Neuron (in vitro differentiated cells): ENCODE data around the gene AMZ2.
A peak's percentile ranks its signal among the peaks of the same experiment; 100 is the strongest.
"Not testable (repeated sequence)": the region's sequence is repeated elsewhere in the genome, so short reads cannot be mapped to it uniquely, and the experiment has no call there.

Experiments
- H2AFZ ChIP-seq: one replicate; pipeline ENCODE4 v1.6.1; 2013; ENCODE audit warnings: low read depth, mild to moderate bottlenecking, inconsistent platforms, low read length, moderate library complexity
- H3K27me3 ChIP-seq: one replicate; pipeline ENCODE4 v1.6.1; 2013; ENCODE audit warnings: low read length; ENCODE audit not compliant: insufficient read depth
- H3K36me3 ChIP-seq: one replicate; pipeline ENCODE4 v1.6.1; 2013; ENCODE audit warnings: low read length; ENCODE audit not compliant: insufficient read depth
- H3K4me1 ChIP-seq: one replicate; pipeline ENCODE4 v1.6.1; 2013; ENCODE audit warnings: low read length; ENCODE audit not compliant: insufficient read depth
- H3K4me3 ChIP-seq: 2 replicates; pipeline ENCODE4 v1.5.1; 2013; ENCODE audit warnings: mild to moderate bottlenecking, low read length, moderate library complexity
- H3K9me3 ChIP-seq: one replicate; pipeline ENCODE4 v1.6.1; 2013; ENCODE audit warnings: low read length

The AMZ2 gene, protein sequence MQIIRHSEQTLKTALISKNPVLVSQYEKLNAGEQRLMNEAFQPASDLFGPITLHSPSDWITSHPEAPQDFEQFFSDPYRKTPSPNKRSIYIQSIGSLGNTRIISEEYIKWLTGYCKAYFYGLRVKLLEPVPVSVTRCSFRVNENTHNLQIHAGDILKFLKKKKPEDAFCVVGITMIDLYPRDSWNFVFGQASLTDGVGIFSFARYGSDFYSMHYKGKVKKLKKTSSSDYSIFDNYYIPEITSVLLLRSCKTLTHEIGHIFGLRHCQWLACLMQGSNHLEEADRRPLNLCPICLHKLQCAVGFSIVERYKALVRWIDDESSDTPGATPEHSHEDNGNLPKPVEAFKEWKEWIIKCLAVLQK

DNA sequence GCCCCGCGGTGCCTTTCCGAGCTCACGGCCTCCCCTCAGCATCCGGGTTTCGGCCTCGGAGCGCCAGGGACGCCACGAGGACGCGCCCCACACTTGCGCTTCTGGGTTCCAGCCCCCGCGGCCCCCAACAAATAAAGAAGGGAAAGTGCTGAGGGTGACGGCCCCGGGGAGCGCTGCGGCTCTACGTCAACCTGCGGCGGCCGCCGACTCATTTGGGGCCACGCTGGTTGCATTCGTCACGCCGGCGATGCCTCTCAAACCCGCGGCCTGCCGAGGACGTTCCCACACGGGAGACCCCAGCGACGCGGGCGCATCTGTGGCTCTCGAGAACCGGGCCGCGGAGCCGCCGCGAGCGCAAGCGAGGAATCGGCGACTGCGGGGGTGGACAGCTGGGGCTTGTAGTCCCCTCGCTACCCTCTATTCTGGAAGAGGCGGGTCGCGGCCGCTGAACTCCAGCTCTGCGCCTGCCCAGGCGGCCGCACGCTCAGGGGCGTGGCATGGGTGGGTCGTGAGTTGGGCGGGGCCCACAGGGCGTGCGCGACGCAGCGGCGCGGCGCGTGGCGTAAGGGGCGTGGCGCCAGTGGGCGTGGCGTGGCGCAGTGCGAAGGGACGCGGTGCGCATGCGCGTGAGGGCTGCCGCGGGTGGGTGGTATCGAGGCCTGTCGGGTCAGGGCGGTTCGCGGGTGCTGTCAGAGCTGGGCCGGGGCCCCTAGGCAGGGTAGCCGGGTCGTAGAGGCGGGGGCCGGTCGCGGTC is at the start of gene AMZ2:
Gene AMZ2, plus strand, starts transcription at position 599 of the 754 bp plus-strand sequence. CDS start 2,145 bp downstream, outside the sequence.
- Histone ChIP-seq H3K4me1 (peaks cover 18% of the 10 kb centered on the region), H3K27me3 (no peaks in the 10 kb centered on the region), H2AFZ (peak within 1 kb of the TSS; percentile 91), H3K4me3 (peak within 1 kb of the TSS; percentile 96), H3K9me3 (no peaks in the 10 kb centered on the region), H3K36me3 (peaks cover 22% of the 10 kb centered on the region)

DNA sequence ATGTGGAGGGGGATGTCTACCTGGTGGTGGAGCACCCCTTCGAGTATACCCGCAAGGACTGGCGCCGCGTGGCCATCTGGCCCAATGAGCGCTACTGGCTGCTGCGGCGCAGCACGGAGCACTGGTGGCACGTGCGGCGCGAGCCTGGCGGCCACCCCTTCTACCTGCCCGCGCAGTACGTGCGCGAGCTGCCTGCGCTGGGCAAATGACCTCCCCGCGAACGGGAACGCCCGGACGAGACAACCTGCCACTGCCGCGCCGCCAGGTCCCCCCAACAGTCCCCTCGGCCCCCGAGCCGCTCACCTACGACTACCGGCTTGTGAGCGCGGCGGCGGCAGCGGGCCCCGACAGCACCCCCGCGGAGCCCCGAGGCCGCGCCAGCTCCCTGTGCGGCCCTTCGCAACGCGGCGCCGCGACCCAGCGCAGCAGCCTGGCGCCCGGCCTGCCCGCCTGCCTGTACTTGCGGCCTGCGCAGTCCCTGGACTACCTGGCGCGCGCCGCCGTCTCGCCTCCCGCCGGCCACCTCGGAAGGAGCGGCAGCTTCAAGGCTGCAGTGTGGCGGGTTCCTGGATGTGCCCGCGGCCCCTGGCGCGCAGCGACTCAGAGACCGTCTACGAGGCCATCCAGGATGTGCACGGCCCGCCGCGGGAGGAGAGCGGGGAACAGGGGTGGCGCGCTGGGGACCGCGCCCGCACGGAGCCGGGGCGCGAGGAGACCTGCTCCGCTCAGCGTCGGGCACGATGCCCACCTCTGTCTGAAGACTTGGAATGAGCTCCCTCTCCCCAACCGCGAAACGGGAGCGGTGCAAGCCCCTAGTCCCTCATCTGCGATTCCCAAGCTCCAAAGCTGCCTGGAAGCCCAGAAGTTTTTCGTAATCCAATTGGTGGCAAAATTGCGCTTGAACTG is 48.7 kb upstream of the AMZ2 start:
- Histone ChIP-seq H2AFZ (no peak overlapping the region), H3K9me3 (no peaks in the 10 kb centered on the region), H3K4me1 (peaks cover 25% of the 10 kb centered on the region), H3K4me3 (no peak overlapping the region), H3K36me3 (no peaks in the 10 kb centered on the region), H3K27me3 (peaks cover 88% of the 10 kb centered on the region)

DNA sequence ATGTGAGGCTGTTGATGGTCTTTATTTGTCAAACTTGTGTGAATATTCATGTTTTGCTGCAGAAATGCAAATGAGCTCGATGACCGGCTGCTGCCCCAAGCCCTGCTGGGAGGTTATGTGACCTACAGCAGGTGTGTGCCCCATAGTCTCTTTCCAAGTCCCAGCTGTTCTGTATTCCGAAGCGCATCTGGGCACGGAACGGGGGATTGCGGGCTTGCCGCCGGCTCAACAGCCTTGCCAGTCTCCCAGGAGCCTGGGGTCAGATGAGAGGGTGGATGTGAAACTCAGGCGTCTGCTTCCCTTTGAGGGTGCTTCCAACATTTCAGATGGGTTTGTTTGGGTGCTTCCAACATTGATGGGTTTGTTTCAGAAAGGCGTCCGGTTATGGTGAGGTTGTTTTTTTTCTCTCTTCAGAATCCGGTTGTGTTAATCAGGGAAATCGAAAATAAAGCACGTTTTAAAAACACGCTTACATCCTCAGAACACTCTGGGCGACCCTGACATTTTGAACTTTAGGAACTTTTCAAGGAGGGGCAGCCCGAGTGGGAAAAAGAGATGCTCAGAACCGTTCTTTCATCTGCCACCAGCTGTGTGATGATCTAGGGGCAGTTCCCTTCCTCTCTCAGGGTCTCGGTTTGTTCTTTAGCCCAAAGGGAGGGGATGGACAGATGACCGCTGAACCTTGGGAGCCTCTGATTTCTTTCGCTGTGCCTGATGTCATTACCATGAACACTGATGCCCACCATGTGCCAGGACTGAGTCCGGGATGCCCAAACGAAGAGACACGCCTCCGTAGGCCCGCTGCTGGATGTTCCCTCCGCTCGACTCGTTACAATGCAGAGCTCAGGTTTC is 47.8 kb upstream of the AMZ2 start:
- no peak overlapping the region for H3K4me3 ChIP-seq
- H2AFZ ChIP-seq, result no peak overlapping the region
- no peaks in the 10 kb centered on the region for H3K9me3 ChIP-seq
- no peaks in the 10 kb centered on the region for H3K36me3 ChIP-seq
- peaks cover 82% of the 10 kb centered on the region for H3K27me3 ChIP-seq
- peaks cover 29% of the 10 kb centered on the region for H3K4me1 ChIP-seq

DNA sequence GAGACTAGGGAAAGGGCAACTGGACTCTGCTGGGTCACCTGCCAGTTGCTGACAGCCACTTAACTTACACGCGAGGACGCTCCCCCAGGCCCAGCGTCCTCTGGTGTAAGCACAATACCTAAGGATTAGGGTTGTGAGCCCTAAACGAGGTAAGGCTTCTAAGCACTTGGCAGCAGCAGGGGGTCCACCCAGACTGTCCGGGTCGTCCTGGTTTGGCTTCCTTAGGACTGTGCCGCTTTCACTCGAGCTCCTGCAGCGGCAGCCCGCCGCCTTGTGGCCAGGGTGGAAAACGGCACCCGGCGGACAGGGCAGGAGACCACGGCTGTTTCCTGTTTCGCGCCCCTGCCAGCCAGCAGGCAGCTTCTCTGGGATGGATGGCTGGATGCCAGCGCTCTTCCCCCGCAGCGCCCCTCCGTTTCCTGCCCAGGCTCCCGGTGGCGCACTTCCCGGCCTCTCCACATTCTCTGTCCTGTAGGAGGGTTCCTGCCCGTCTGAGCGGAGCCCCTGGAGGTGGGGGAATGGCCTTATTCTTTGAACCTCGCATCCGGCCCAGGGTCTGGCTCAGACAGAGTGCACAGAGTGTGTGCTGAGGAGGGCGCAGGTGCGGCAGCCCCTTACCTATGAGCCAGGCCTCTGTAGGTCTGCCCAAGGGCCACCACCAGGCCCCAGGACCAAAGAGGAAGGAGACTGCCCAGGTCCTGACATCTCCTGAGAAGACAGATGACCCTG is 47.0 kb upstream of the AMZ2 start:
- H3K9me3 ChIP-seq, result no peaks in the 10 kb centered on the region
- H3K4me3 ChIP-seq, result no peak overlapping the region
- H3K4me1 ChIP-seq, result peaks cover 29% of the 10 kb centered on the region
- no peaks in the 10 kb centered on the region for H3K36me3 ChIP-seq
- peaks cover 74% of the 10 kb centered on the region for H3K27me3 ChIP-seq
- H2AFZ ChIP-seq, result no peak overlapping the region

DNA sequence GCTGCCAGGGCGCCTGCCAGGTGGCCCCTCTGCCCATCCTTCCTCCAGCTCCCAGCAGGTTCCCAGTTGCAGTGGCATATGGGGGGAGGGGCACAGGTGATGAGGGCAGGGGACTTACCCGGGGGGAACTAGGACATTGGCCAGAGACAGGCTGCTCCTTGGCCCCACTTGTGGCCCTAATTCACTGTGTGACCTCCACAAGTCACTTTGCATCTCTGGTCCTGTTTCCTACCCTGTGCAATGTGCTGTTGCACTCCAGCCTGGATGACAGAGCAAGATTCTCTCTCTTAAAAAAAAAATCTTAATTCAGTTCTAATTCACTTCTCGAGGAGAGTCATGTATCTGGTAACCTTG is 46.4 kb upstream of the AMZ2 start:
- H3K4me1 ChIP-seq, result peaks cover 27% of the 10 kb centered on the region
- H3K36me3 ChIP-seq, H2AFZ ChIP-seq, H3K9me3 ChIP-seq, H3K4me3 ChIP-seq: not testable (repeated sequence)
- H3K27me3 ChIP-seq, result peaks cover 70% of the 10 kb centered on the region

DNA sequence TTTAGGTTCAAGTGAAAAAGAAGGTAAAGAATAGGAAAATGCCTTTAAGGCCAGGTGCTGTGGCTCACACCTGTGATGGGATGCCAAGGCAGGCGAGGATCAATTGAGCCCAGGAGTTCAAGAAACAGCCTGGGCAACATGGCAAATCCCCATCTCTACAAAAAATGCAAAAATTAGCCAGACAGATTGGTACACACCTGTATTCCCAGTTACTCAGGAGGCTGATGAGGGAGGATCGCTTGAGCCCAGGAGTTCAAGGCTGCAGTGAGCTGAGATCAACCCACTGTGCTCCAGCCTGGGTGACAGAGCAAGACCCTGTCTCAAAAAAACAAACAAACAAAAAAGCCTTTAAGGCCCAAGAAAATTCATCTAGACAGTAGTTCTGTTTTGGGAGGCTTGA is 45.5 kb upstream of the AMZ2 start:
- H3K36me3 ChIP-seq, H3K9me3 ChIP-seq, H3K4me3 ChIP-seq, H2AFZ ChIP-seq: not testable (repeated sequence)
- Histone ChIP-seq H3K4me1 (peaks cover 30% of the 10 kb centered on the region), H3K27me3 (peaks cover 61% of the 10 kb centered on the region)

DNA sequence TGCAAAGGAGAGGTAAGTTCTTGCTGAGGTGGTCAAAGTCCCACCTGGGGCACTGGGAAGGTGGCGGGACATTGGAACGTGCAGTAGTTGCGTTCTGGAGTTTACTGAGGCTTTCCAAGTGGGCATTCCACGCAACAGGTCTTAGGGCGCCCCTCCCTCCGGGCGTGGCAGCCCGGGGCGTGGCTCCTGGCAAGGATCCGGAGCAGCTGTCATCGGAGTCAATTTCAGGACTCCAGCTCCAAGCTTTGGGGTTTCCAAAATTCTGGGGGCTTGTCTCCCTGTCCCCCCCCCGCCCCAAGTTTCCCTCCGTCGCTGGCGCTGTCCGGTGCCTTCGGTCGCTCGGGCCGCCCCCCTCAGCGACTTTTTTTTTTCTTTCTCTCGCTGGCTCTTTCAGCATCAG is 43.1 kb upstream of the AMZ2 start:
- Histone ChIP-seq H3K4me1 (peaks cover 26% of the 10 kb centered on the region), H3K9me3 (no peaks in the 10 kb centered on the region), H3K4me3 (peak overlapping the region; percentile 79), H3K27me3 (peaks cover 38% of the 10 kb centered on the region), H2AFZ (peak overlapping the region; percentile 97), H3K36me3 (peaks cover 2% of the 10 kb centered on the region)

DNA sequence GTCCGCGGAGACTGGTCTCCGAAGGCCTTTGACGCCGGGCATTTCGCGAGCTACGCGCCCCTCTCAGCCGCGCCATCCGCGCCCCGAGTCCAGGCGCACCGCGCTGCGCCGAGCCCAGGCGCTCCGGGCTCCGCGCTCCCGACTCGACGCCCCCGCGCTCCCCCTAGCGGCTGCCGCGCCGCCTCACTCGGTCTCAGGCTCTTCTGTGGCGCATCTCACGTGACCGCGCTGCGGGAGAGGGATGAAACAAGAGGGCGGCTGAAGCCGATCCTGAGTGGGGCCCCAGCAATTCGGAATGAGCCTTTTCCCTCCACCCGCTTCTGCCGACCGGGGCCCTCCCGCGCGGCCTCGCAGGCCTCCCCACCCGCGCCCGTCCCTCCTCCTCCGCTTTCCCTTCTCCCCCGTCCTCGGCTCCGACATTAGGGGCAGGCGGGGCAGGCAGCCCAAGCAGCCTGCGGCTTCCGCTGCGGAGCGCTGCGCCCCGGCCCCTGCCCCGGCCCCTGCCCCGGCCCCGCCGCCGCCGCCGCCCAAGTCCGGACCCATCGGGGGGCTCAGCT is 42.5 kb upstream of the AMZ2 start:
- H2AFZ ChIP-seq, result peak overlapping the region; percentile 97
- H3K4me3 ChIP-seq, result peak overlapping the region; percentile 79
- peaks cover 20% of the 10 kb centered on the region for H3K4me1 ChIP-seq
- no peaks in the 10 kb centered on the region for H3K9me3 ChIP-seq
- peaks cover 7% of the 10 kb centered on the region for H3K36me3 ChIP-seq
- peaks cover 32% of the 10 kb centered on the region for H3K27me3 ChIP-seq

DNA sequence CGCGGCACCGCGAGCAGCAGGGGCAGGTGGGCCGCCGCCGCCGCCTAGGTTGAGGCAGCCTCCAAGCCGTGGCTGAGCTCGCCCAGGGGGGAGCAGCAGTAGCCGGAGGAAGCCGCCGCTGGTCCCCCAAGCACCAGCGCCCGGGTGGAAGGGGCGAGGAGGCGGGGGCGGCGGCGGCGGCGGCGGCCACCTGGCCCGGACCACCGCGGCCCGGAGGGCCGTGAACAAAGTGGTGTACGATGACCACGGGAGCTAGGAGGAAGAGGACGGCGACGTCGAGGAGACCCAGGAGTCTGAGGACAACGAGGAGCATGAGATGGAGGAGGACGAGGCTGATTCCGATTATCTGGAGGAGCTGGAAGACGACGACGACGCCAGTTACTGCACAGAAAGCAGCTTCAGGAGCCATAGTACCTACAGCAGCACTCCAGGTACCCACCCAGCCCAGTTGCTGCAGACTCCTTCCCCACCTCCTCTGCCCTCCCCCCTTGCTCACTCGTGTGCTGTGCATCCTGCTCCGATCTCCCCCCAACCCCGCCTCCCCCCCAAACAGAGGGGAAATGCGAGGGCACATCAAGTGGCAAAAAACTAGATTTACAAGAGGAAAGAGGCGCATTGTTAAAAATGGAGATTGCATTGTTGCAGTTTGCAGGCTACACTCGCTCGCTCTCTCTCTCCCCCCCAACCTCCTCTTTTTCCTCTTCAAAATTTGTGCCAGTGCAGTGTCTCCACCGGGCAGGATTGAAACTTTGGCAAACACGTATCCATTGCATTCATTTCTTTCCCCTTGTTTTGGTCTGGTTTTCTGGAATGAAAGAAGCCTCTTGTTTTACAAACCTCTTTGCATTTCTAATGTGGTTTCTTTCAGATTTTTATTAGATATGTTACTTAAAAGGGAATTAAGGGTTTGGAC is 41.8 kb upstream of the AMZ2 start:
- Histone ChIP-seq H3K4me3 (peak overlapping the region; percentile 79), H3K36me3 (peaks cover 11% of the 10 kb centered on the region), H2AFZ (peak overlapping the region; percentile 75), H3K9me3 (no peaks in the 10 kb centered on the region), H3K27me3 (peaks cover 26% of the 10 kb centered on the region), H3K4me1 (peaks cover 17% of the 10 kb centered on the region)

DNA sequence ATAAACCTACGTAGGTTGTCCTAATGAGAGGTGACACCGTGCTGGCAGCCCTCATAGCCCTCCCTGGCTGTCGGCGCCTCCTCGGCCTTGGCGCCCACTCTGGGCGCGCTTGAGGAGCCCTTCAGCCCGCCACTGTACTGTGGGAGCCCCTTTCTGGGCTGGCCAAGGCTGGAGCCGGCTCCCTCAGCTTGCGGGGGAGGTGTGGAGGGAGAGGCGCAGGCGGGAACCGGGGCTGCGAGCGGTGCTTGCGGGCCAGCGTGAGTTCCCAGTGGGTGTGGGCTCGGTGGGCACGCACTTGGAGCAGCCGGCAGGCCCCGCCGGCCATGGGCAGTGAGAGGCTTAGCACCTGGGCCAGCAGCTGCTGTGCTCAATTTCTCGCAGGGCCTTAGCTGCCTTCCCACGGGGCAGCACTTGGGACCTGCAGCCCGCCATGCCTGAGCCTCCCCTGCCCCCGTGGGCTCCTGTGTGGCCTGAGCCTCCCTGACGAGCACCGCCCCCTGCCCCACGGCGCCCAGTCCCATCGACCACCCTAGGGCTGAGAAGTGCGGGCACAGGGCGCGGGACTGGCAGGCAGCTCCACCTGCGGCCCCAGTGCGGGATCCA is 40.1 kb upstream of the AMZ2 start:
- Histone ChIP-seq H3K4me3 (no peak overlapping the region), H3K4me1 (peaks cover 17% of the 10 kb centered on the region), H2AFZ (no peak overlapping the region), H3K36me3 (peaks cover 13% of the 10 kb centered on the region), H3K9me3 (no peaks in the 10 kb centered on the region), H3K27me3 (peaks cover 13% of the 10 kb centered on the region)

DNA sequence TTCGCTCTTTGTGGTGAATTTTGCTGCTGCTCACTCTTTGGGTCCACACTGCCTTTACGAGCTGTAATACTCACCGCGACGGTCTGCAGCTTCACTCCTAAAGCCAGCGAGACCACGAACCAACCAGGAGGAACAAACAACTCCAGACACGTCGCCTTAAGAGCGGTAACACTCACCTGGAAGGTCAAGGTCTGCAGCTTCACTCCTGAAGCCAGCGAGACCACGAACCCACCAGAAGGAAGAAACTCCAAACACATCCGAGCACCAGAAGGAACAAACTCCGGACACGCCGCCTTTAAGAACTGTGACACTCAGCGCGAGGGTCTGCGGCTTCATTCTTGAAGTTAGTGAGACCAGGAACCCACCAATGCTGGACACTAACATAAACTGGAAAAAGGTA is 39.2 kb upstream of the AMZ2 start:
- H3K9me3 ChIP-seq, H2AFZ ChIP-seq, H3K27me3 ChIP-seq, H3K4me3 ChIP-seq: not testable (repeated sequence)
- H3K36me3 ChIP-seq, result peaks cover 13% of the 10 kb centered on the region
- peaks cover 17% of the 10 kb centered on the region for H3K4me1 ChIP-seq
